Measurements from ENCODE around the gene ELANE. TPM values are rescaled to one million over a fixed set of nuclear protein-coding genes. Genes with fewer than 3 reads are reported as not detected.

ELANE gene
- total and polyA plus RNA-seq, 9 of the 15 experiments (the other 6 are each of a cell fraction or from before 2014, with no cell fraction given), result not detected

- TF ChIP-seq SMAD3 (CRISPR knock-in tag; conservative IDR thresholded peaks at IDR 0.05) (0 out of 2 replicates have a peak, but pooled peaks have one; percentile 2), RBFOX2 (IDR thresholded peaks at IDR 0.05; ENCODE audit: low read depth, low read length) (peak; percentile 76), MGA (IDR thresholded peaks at IDR 0.05) (peak; percentile 38; the same call in 1 of the 2 replicates), SIN3B (IDR thresholded peaks at IDR 0.05; ENCODE audit: low read depth) (no peak), TBP (optimal IDR thresholded peaks at IDR 0.05; ENCODE audit: low read depth, low read length) (peak; percentile 60), MAX (CRISPR knock-in tag; IDR thresholded peaks at IDR 0.05) (no peak), ZMIZ1 (IDR thresholded peaks at IDR 0.05; ENCODE audit: low read depth in 2 of 2, low read length in 2 of 2) (peak in 1 of 2 experiments; percentile 40; a peak in 1 of 4 replicates), DNMT1 (IDR thresholded peaks at IDR 0.05) (no peak), KDM1A (IDR thresholded peaks at IDR 0.05) (peak in 1 of 2 experiments; percentile 61; a peak in 2 of 4 replicates), SMARCA4 (IDR thresholded peaks at IDR 0.05) (peak; percentile 48; the same call in 1 of the 2 replicates), BRD4 (IDR thresholded peaks at IDR 0.05) (0 out of 2 replicates have a peak, but pooled peaks have one; percentile 68), TCF3 (CRISPR knock-in tag; IDR thresholded peaks at IDR 0.05) (peak; percentile 49)
Measured at GRCh38 chr19:823565-824121, 28.5 kb upstream of the ELANE start (continued).
